Tibial nerve (tissue), 4 donors: ENCODE data around the gene RPL39L. TPM values are rescaled to one million over a fixed set of nuclear protein-coding genes. Genes with fewer than 3 reads are reported as not detected.
A peak's percentile ranks its signal among the peaks of the same experiment; 100 is the strongest.

Experiments used
- DNase-seq, 2 donors: peaks; one replicate each; pipeline ENCODE4 v3.0.0-alpha.2; 2019; ENCODE audit warnings: low spot score in 2 of 2
- H3K27ac ChIP-seq, 4 donors: fragments of 200-600 bp; sonication (generic) in 3 of 4; one replicate each; pipeline ENCODE4 v1.5.1; 2017 to 2019; ENCODE audit warnings: mild to moderate bottlenecking in 1 of 4
- H3K27me3 ChIP-seq, 2 donors: fragments of 200-600 bp; sonication (generic) in 1 of 2; one replicate each; pipeline versions ENCODE4 v1.5.1 to v1.6.0; 2017 to 2019
- H3K36me3 ChIP-seq, 3 donors: fragments of 200-600 bp; sonication (generic); one replicate each; pipeline ENCODE4 v1.5.1; 2018 to 2019
- H3K4me1 ChIP-seq, 4 donors: fragments of 200-600 bp; sonication (generic) in 3 of 4; one replicate each; pipeline ENCODE4 v1.5.1; 2017 to 2019
- H3K4me3 ChIP-seq, 4 donors: fragments of 200-600 bp; sonication (generic) in 3 of 4; one replicate each; pipeline ENCODE4 v1.5.1; 2017 to 2019; ENCODE audit warnings: mild to moderate bottlenecking in 1 of 4, moderate library complexity in 1 of 4
- H3K9me3 ChIP-seq, 4 donors: fragments of 200-600 bp; sonication (generic) in 3 of 4; one replicate each; pipeline ENCODE4 v1.5.1; 2017 to 2019
- CTCF ChIP-seq, 5 experiments: fragments of 200-600 bp in 3 of 5; fragments of 450-650 bp in 2 of 5; sonication (generic) in 3 of 5; IDR thresholded peaks; one replicate each; pipeline ENCODE4 v1.5.1; 2016 to 2019; ENCODE audit warnings: antibody characterized with exemption in 5 of 5, mild to moderate bottlenecking in 3 of 5, moderate library complexity in 2 of 5
- EP300 ChIP-seq, 2 donors: sonication (generic); formaldehyde crosslinking; IDR thresholded peaks; one replicate each; pipeline ENCODE4 v1.6.1; 2017; ENCODE audit warnings: antibody characterized with exemption in 2 of 2, mild to moderate bottlenecking in 1 of 2
- POLR2A ChIP-seq, 2 donors: fragments of 450-650 bp; IDR thresholded peaks; one replicate each; pipeline ENCODE4 v1.6.1; 2017; ENCODE audit warnings: antibody characterized with exemption in 2 of 2, mild to moderate bottlenecking in 2 of 2, moderate library complexity in 2 of 2
- WGBS, 2 donors: methylation state at CpG; one replicate each; pipeline ENCODE4 v1.1.5; 2018; 5-methylcytosine and 5-hydroxymethylcytosine counted together
- total RNA-seq, 4 donors: library from RNA; depleted of rRNA; stranded (reverse); fragments of >200 nt; gene quantifications; one replicate each; pipeline ENCODE4 v1.1.0, GENCODE V29; 2016

The RPL39L gene
- total RNA-seq, 4 donors from 2014 or later, result 1.4 to 15.0 (median 10.7) TPM

GRCh38 chr3:187169231-187169960 lies 30.1 kb upstream of the RPL39L start:
- WGBS, 2 donors, result 68% methylated on average over 2 of the region's 2 CpGs
- no peak overlapping the region for H3K4me3 ChIP-seq
- H3K36me3 ChIP-seq, result no peaks in the 10 kb centered on the region
- H3K27me3 ChIP-seq, result no peaks in the 10 kb centered on the region
- DNase-seq, result no peak
- H3K9me3 ChIP-seq, result no peaks in the 10 kb centered on the region
- TF ChIP-seq POLR2A (IDR thresholded peaks at IDR 0.05) (no peak), CTCF (IDR thresholded peaks at IDR 0.05) (no peak), EP300 (IDR thresholded peaks at IDR 0.05) (no peak)
- no peak overlapping the region for H3K27ac ChIP-seq
- peaks cover 0 to 14% (median 0%) of the 10 kb centered on the region in 4 donors for H3K4me1 ChIP-seq

GRCh38 chr3:187167777-187168176 lies 28.5 kb upstream of the RPL39L start:
- WGBS, 2 donors, result 85 to 88% methylated on average over 5 of the region's 5 CpGs
- H3K27me3 ChIP-seq, result no peaks in the 10 kb centered on the region
- no peak for DNase-seq
- H3K4me3 ChIP-seq, result no peak overlapping the region
- H3K9me3 ChIP-seq, result no peaks in the 10 kb centered on the region
- no peaks in the 10 kb centered on the region for H3K36me3 ChIP-seq
- peaks cover 0 to 6% (median 0%) of the 10 kb centered on the region in 4 donors for H3K4me1 ChIP-seq
- no peak overlapping the region for H3K27ac ChIP-seq
- TF ChIP-seq EP300 (IDR thresholded peaks at IDR 0.05) (no peak), POLR2A (IDR thresholded peaks at IDR 0.05) (no peak), CTCF (IDR thresholded peaks at IDR 0.05) (no peak)

- H3K27ac ChIP-seq, result no peak overlapping the region
- 88 to 89% methylated on average over 8 of the region's 8 CpGs for WGBS, 2 donors
- TF ChIP-seq CTCF (IDR thresholded peaks at IDR 0.05) (no peak), EP300 (IDR thresholded peaks at IDR 0.05) (no peak)
- DNase-seq, result no peak
- peaks cover 0 to 6% (median 0%) of the 10 kb centered on the region in 4 donors for H3K4me1 ChIP-seq
- no peak overlapping the region for H3K4me3 ChIP-seq
- H3K9me3 ChIP-seq, result no peaks in the 10 kb centered on the region
- no peaks in the 10 kb centered on the region for H3K27me3 ChIP-seq
- H3K36me3 ChIP-seq, result no peaks in the 10 kb centered on the region
These were observed 27.5 kb upstream of the RPL39L start for GRCh38 chr3:187166750-187167149.

GRCh38 chr3:187165144-187165543 lies 25.8 kb upstream of the RPL39L start:
- Histone ChIP-seq H3K27ac (no peak overlapping the region), H3K4me3 (no peak overlapping the region), H3K9me3 (peaks cover 0 to 3% (median 0%) of the 10 kb centered on the region in 4 donors), H3K4me1 (peaks cover 0 to 6% (median 0%) of the 10 kb centered on the region in 4 donors), H3K27me3 (no peaks in the 10 kb centered on the region), H3K36me3 (no peaks in the 10 kb centered on the region)
- 0 to 3% methylated on average over 3 of the region's 3 CpGs for WGBS, 2 donors
- DNase-seq, result peak in 1 of 2 donors; percentile 62
- TF ChIP-seq POLR2A (IDR thresholded peaks at IDR 0.05) (no peak), CTCF (IDR thresholded peaks at IDR 0.05) (peak; percentile 59 to 73 (median 62))

GRCh38 chr3:187162265-187162953 lies 23.1 kb upstream of the RPL39L start:
- Histone ChIP-seq H3K4me1 (peaks cover 0 to 6% (median 0%) of the 10 kb centered on the region in 4 donors), H3K27me3 (no peaks in the 10 kb centered on the region), H3K9me3 (peaks cover 0 to 20% (median 0%) of the 10 kb centered on the region in 4 donors), H3K4me3 (no peak overlapping the region), H3K27ac (no peak overlapping the region), H3K36me3 (no peaks in the 10 kb centered on the region)
- DNase-seq, result no peak
- no peak for TF ChIP-seq EP300 (IDR thresholded peaks at IDR 0.05)
- no peak for TF ChIP-seq POLR2A (IDR thresholded peaks at IDR 0.05)
- TF ChIP-seq CTCF (IDR thresholded peaks at IDR 0.05), result no peak
- WGBS, 2 donors, result 58 to 66% methylated on average over 6 of the region's 6 CpGs
